ENCODE results near the gene SRGAP1.

- TF ChIP-seq CTCF (IDR thresholded peaks at IDR 0.05; ENCODE audit: borderline replicate concordance, extremely low read depth, low read length, poor library complexity, severe bottlenecking), result no peak
- TF ChIP-seq EZH2 (IDR thresholded peaks at IDR 0.05; ENCODE audit: borderline replicate concordance, low read depth, low read length, severe bottlenecking), result no peak
Observed at GRCh38 chr12:64186789-64187188, 342.3 kb downstream of the SRGAP1 start.

Data from DND-41 (cell line).